ENCODE results near the gene MCC. TPM values are rescaled to one million over a fixed set of nuclear protein-coding genes. Genes with fewer than 3 reads are reported as not detected.

The MCC gene
- total RNA-seq, 1 experiment from 2014 or later = 7.6 TPM

DNA sequence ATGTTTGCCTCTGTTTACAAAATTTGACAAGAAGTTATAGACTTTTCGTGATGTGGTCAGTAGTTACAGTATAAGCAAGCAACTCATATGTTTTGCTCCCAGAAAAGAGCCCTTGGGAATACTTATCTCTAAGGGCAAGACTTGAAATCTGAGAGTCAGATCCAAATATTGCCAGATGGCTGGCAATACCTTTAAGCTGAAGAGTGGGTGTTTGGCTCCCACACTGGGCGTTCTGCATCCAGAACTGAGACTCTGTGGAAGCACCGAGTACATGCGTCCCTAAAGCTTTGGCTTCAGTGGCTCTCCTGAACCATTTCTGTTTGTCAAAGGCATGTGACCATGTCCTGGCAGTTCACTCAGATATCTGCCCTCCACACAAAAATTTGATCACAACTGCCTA lies 317.5 kb downstream of the MCC start:
- Histone ChIP-seq H2BK12ac (ENCODE audit: insufficient read length, low read depth, low read length) (no peak overlapping the region), H3K14ac (ENCODE audit: insufficient read depth, low read length) (no peak overlapping the region), H3K4me1 (ENCODE audit: insufficient read depth, low read length) (no peaks in the 10 kb centered on the region), H3K79me2 (ENCODE audit: insufficient read depth, low read length) (no peaks in the 10 kb centered on the region), H3K23ac (ENCODE audit: insufficient read length, low read depth, low read length) (no peak overlapping the region), H4K5ac (ENCODE audit: insufficient read length, low read depth, low read length) (no peak overlapping the region), H2AFZ (ENCODE audit: low read length) (no peak overlapping the region), H2BK5ac (ENCODE audit: insufficient read length, low read length) (no peak overlapping the region), H4K8ac (replicated peaks; ENCODE audit: insufficient read length, low read depth, low read length) (no peak overlapping the region), H2BK20ac (ENCODE audit: low read depth, low read length, poor library complexity, severe bottlenecking) (no peak overlapping the region), H3K4ac (ENCODE audit: low read depth, low read length) (no peak overlapping the region), H2AK5ac (ENCODE audit: insufficient read length, low read length) (no peak overlapping the region), H3K79me1 (ENCODE audit: insufficient read depth, low read depth, low read length, poor library complexity, severe bottlenecking) (no peaks in the 10 kb centered on the region), H2BK120ac (ENCODE audit: low read depth, low read length, poor library complexity, severe bottlenecking) (no peak overlapping the region), H3K18ac (ENCODE audit: insufficient read length, low read depth, low read length) (no peak overlapping the region), H3K27me3 (ENCODE audit: insufficient read depth, low read length) (no peaks in the 10 kb centered on the region), H3K9me3 (ENCODE audit: control insufficient read depth, low read depth, low read length) (no peaks in the 10 kb centered on the region), H3K27ac (ENCODE audit: insufficient read length, low read depth, low read length) (no peak overlapping the region), H3T11ph (ENCODE audit: low read length) (no peak overlapping the region), H2BK15ac (ENCODE audit: low read depth, low read length) (no peak overlapping the region), H3K9ac (ENCODE audit: extremely low read depth, insufficient read length, low read length) (no peak overlapping the region), H4K20me1 (ENCODE audit: control insufficient read depth, insufficient read depth, insufficient read length) (no peaks in the 10 kb centered on the region), H3K23me2 (ENCODE audit: insufficient read length, low read depth, low read length, poor library complexity, severe bottlenecking) (no peaks in the 10 kb centered on the region), H3K56ac (ENCODE audit: insufficient read length, low read depth, low read length) (no peak overlapping the region), H3K4me2 (ENCODE audit: insufficient read depth, insufficient read length, low read length) (no peak overlapping the region), H4K91ac (ENCODE audit: insufficient read length, low read depth, low read length) (no peak overlapping the region)
- no peak overlapping the region; a peak in 1 of 7 replicates for H3K27ac Mint-ChIP-seq
- H3K4me1 Mint-ChIP-seq = peaks cover 13 to 24% of the 10 kb centered on the region in 2 experiments
- DNase-seq = no peak
- TF ChIP-seq, protein P1, sequence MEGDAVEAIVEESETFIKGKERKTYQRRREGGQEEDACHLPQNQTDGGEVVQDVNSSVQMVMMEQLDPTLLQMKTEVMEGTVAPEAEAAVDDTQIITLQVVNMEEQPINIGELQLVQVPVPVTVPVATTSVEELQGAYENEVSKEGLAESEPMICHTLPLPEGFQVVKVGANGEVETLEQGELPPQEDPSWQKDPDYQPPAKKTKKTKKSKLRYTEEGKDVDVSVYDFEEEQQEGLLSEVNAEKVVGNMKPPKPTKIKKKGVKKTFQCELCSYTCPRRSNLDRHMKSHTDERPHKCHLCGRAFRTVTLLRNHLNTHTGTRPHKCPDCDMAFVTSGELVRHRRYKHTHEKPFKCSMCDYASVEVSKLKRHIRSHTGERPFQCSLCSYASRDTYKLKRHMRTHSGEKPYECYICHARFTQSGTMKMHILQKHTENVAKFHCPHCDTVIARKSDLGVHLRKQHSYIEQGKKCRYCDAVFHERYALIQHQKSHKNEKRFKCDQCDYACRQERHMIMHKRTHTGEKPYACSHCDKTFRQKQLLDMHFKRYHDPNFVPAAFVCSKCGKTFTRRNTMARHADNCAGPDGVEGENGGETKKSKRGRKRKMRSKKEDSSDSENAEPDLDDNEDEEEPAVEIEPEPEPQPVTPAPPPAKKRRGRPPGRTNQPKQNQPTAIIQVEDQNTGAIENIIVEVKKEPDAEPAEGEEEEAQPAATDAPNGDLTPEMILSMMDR (conservative IDR thresholded peaks at IDR 0.05) = no peak
- H3K27me3 Mint-ChIP-seq (ENCODE audit: low read depth) = no peaks in the 10 kb centered on the region
- no peaks in the 10 kb centered on the region for H3K9me3 Mint-ChIP-seq
- no peaks in the 10 kb centered on the region for H3K36me3 Mint-ChIP-seq (ENCODE audit: insufficient read depth in 1 of 3, low read depth in 3 of 3)
- no peak overlapping the region for H3K4me3 Mint-ChIP-seq
- WGBS (ENCODE audit: extremely low coverage, insufficient read length, low lambda C conversion rate) = no CpG with 5 or more reads among the region's 4 CpGs

Measured in H9 (cell line).